Lung (tissue), 12 donors: ENCODE data around the gene NHS. TPM values are rescaled to one million over a fixed set of nuclear protein-coding genes. Genes with fewer than 3 reads are reported as not detected.

Experiments used
- ATAC-seq: fragments of 200-7000 bp; cut with Tn5 transposase; one replicate; pipeline ENCODE4 v1.9.1; 2020; ENCODE audit warnings: moderate number of reproducible peaks; ENCODE audit not compliant: insufficient read depth, low FRiP score
- DNase-seq, 3 donors: peaks; one replicate each; pipeline ENCODE4 v3.0.0-alpha.2; 2013 to 2017
- H3K27ac ChIP-seq, 2 donors: one replicate each; pipeline ENCODE4 v1.5.1; 2013; ENCODE audit warnings: mild to moderate bottlenecking in 2 of 2, moderate library complexity in 2 of 2, control low read depth in 1 of 2, inconsistent platforms in 1 of 2, low read depth in 1 of 2, low read length in 1 of 2
- H3K27me3 ChIP-seq, 3 donors: one replicate each; pipeline ENCODE4 v1.5.1; 2013; ENCODE audit warnings: low read length in 2 of 3; ENCODE audit not compliant: control insufficient read depth in 3 of 3, insufficient read depth in 3 of 3
- H3K36me3 ChIP-seq, 4 donors: one replicate each; pipeline ENCODE4 v1.5.1; 2013; ENCODE audit warnings: low read length in 4 of 4, mild to moderate bottlenecking in 1 of 4, moderate library complexity in 1 of 4; ENCODE audit not compliant: control insufficient read depth in 4 of 4, insufficient read depth in 4 of 4
- H3K4me1 ChIP-seq, 5 donors: one replicate each; pipeline ENCODE4 v1.5.1; 2013; ENCODE audit warnings: low read length in 5 of 5, mild to moderate bottlenecking in 2 of 5, moderate library complexity in 1 of 5; ENCODE audit not compliant: control insufficient read depth in 5 of 5, insufficient read depth in 5 of 5
- H3K4me3 ChIP-seq: one replicate; pipeline ENCODE4 v1.5.1; 2013; ENCODE audit warnings: mild to moderate bottlenecking, control low read depth, moderate library complexity
- H3K9ac ChIP-seq, 2 donors: one replicate each; pipeline ENCODE4 v1.5.1; 2013; ENCODE audit warnings: low read length in 2 of 2, control low read depth in 1 of 2; ENCODE audit not compliant: insufficient read depth in 1 of 2
- H3K9me3 ChIP-seq, 4 donors: one replicate each; pipeline ENCODE4 v1.5.1; 2013; ENCODE audit warnings: low read length in 3 of 4, mild to moderate bottlenecking in 1 of 4, moderate library complexity in 1 of 4; ENCODE audit not compliant: control insufficient read depth in 4 of 4, insufficient read depth in 3 of 4
- CTCF ChIP-seq: IDR thresholded peaks from 2 replicates; pipeline ENCODE4 v1.5.1; 2012; ENCODE audit warnings: mild to moderate bottlenecking; ENCODE audit errors: control extremely low read depth, extremely low read depth
- WGBS, 2 donors: extraction: QIAGEN DNeasy Blood & Tissue Kit; methylation state at CpG; one replicate each; pipeline ENCODE4 v1.1.7; 2013; 5-methylcytosine and 5-hydroxymethylcytosine counted together
- polyA plus RNA-seq, 2 donors: library from polyadenylated mRNA; stranded (reverse); fragments of 200-250 nt; gene quantifications; one replicate each; pipeline ENCODE4 v1.2.1, GENCODE V29; 2013
- total RNA-seq, 2 donors: library from RNA; depleted of rRNA in 1 of 2; stranded (reverse); fragments of >200 nt in 1 of 2; gene quantifications; one replicate each; pipeline ENCODE4 v1.2.1, GENCODE V29; 2014 to 2021
- donor health status: control.
- donor health status: control.
- donor health status: Bipolar disorder and iron deficiency.
- donor health status: healthy.
- donor health status: DM: yes; HTN: yes; CAD: no.

NHS gene
- total and polyA plus RNA-seq, 4 donors = 0.46 to 2.0 (median 1.4) TPM

DNA sequence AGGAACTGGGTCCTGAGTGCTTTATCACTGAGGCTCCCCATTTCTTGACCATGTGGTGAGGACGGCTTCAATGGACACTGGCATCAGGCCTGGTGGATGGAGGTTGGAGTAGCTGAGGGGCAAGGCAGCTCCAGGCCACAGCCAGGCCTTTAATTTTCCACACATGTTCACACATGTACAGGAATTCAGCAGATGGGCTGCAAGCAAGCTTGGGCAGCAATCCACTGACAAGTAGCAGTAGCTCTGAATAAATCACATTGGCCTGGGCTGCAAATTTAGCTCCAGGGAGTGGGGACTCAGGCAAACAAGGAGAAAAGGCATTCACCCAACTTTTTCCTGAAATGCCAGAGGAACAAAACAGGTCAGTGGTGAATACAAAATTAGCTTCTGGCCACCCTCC is 254.5 kb downstream of the NHS start:
- DNase-seq = no peak
- Histone ChIP-seq H3K9ac (no peak overlapping the region), H3K27me3 (peaks cover 0 to 38% (median 32%) of the 10 kb centered on the region in 3 donors), H3K36me3 (no peaks in the 10 kb centered on the region), H3K27ac (no peak overlapping the region), H3K9me3 (no peaks in the 10 kb centered on the region), H3K4me3 (no peak overlapping the region), H3K4me1 (peaks cover 0 to 4% (median 0%) of the 10 kb centered on the region in 5 donors)
- no peak for TF ChIP-seq CTCF
- no peak for ATAC-seq
- WGBS, 2 donors = 73 to 100% methylated on average over 1 of the region's 1 CpG

- Histone ChIP-seq H3K27ac (no peak overlapping the region), H3K4me3 (no peak overlapping the region), H3K27me3 (peaks cover 0 to 30% (median 25%) of the 10 kb centered on the region in 3 donors), H3K4me1 (peaks cover 0 to 4% (median 0%) of the 10 kb centered on the region in 5 donors), H3K36me3 (no peaks in the 10 kb centered on the region), H3K9ac (no peak overlapping the region), H3K9me3 (peaks cover 0 to 2% (median 0%) of the 10 kb centered on the region in 4 donors)
- no peak for DNase-seq
- no peak for ATAC-seq
- 95 to 100% methylated on average over 3 of the region's 3 CpGs for WGBS, 2 donors
- no peak for TF ChIP-seq CTCF
Observed at GRCh38 chrX:17631647-17632046, 256.6 kb downstream of the NHS start.

GRCh38 chrX:17632942-17633341 is 257.9 kb downstream of the NHS start:
- Histone ChIP-seq H3K27me3 (peaks cover 0 to 30% (median 19%) of the 10 kb centered on the region in 3 donors), H3K27ac (no peak overlapping the region), H3K9me3 (peaks cover 0 to 2% (median 0%) of the 10 kb centered on the region in 4 donors), H3K4me3 (no peak overlapping the region), H3K4me1 (peaks cover 0 to 4% (median 0%) of the 10 kb centered on the region in 5 donors), H3K9ac (no peak overlapping the region), H3K36me3 (no peaks in the 10 kb centered on the region)
- ATAC-seq (no peak), DNase-seq (no peak)
- 60 to 62% methylated on average over 3 of the region's 3 CpGs for WGBS, 2 donors
- no peak for TF ChIP-seq CTCF

GRCh38 chrX:17633546-17633945 is 258.5 kb downstream of the NHS start:
- no peak for ATAC-seq
- no peak overlapping the region for H3K27ac ChIP-seq

More at GRCh38 chrX:17633546-17633945, 258.5 kb downstream of the NHS start:
- Histone ChIP-seq H3K36me3 (no peaks in the 10 kb centered on the region), H3K4me3 (no peak overlapping the region), H3K4me1 (peaks cover 0 to 4% (median 0%) of the 10 kb centered on the region in 5 donors), H3K9ac (no peak overlapping the region), H3K27me3 (peaks cover 0 to 28% (median 16%) of the 10 kb centered on the region in 3 donors), H3K9me3 (peaks cover 0 to 2% (median 0%) of the 10 kb centered on the region in 4 donors)
- 73 to 81% methylated on average over 2 of the region's 2 CpGs for WGBS, 2 donors
- TF ChIP-seq CTCF = no peak
- DNase-seq = no peak
